ENCODE data around the gene SHANK1.

Gene SHANK1

GRCh38 chr19:50717026-50717723 is 2.4 kb downstream of the SHANK1 start:
- no peak for TF ChIP-seq CTCF (conservative IDR thresholded peaks at IDR 0.05; ENCODE audit: low read depth, low read length)
- H3K4me3 ChIP-seq (ENCODE audit: low read length), result no peak overlapping the region
- no peak for DNase-seq (ENCODE audit: low read depth)

GRCh38 chr19:50716178-50717025 is 3.2 kb downstream of the SHANK1 start:
- no peak for TF ChIP-seq CTCF (conservative IDR thresholded peaks at IDR 0.05; ENCODE audit: low read depth, low read length)
- DNase-seq (ENCODE audit: low read depth), result no peak

DNA sequence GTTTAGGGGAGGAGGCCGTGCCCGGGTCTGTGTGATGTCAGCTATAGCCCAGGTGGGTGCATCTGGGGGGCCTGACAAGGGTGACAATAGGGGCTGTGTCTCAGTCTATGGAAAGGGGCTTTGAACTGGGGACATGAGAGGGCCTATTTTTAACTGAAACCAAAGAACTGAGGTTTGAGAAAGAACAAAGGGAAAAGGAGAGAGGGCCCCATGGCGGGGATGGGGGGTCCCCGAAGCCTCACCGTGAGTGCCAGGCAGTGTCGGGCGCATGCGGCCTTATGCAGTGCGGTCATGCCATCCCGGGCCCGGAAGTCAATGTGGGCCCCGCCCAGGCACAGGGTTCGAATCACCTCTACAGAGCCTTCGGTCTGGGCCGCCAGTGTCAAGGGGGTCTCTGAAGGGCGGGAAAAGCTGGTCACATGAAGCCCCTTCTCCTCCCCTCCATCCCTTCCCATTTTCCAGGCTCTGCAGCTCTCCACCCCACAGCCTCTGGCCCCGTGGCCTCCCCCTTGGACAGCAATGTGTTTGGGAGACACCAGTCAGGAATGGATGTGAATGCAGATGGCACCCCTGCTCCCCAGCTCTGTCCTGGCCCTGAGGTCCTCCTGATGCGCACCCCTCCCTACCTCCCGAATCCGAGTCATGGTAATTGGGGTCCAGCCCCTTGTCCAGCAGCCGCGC is 5.9 kb downstream of the SHANK1 start:
- H3K4me3 ChIP-seq (ENCODE audit: low read length), result no peak overlapping the region
- DNase-seq (ENCODE audit: low read depth), result no peak
- TF ChIP-seq CTCF (conservative IDR thresholded peaks at IDR 0.05; ENCODE audit: low read depth, low read length), result no peak

More at GRCh38 chr19:50716178-50717025, 3.2 kb downstream of the SHANK1 start:
- H3K4me3 ChIP-seq (ENCODE audit: low read length), result no peak overlapping the region

DNA sequence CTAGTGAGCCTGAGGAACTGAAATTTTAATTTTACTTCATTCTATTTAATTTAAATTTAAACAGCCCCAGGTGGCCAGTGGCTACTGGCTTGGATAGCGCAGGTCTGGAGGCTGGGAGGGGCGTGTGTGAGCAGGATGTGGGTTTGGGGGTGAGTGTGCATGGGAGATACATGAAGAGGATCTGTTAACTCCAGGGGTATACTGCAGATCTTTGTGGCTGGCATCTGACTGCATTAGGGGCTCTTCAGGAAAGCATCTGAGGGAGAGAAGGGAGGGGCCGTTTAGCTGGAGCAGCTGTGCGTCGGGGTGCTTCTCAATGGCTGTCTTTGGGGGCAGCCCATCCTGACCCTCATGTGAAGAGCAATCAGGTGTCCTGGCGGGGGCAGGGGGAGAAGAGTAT is 6.8 kb downstream of the SHANK1 start:
- TF ChIP-seq CTCF (conservative IDR thresholded peaks at IDR 0.05; ENCODE audit: low read depth, low read length), result no peak
- H3K4me3 ChIP-seq (ENCODE audit: low read length), result no peak overlapping the region

GRCh38 chr19:50711805-50712204 is 7.8 kb downstream of the SHANK1 start:
- DNase-seq (ENCODE audit: low read depth), result no peak
- no peak for TF ChIP-seq CTCF (conservative IDR thresholded peaks at IDR 0.05; ENCODE audit: low read depth, low read length)

More for the DNA sequence above, 6.8 kb downstream of the SHANK1 start:
- DNase-seq (ENCODE audit: low read depth), result no peak

GRCh38 chr19:50711196-50711595 is 8.4 kb downstream of the SHANK1 start:
- no peak overlapping the region for H3K4me3 ChIP-seq (ENCODE audit: low read length)
- no peak for DNase-seq (ENCODE audit: low read depth)
- no peak for TF ChIP-seq CTCF (conservative IDR thresholded peaks at IDR 0.05; ENCODE audit: low read depth, low read length)

More at GRCh38 chr19:50711805-50712204, 7.8 kb downstream of the SHANK1 start:
- H3K4me3 ChIP-seq (ENCODE audit: low read length), result no peak overlapping the region

All from retinal pigment epithelial cell (primary cell).